Endothelial cell of umbilical vein (primary cell): ENCODE results near the gene DEPDC4. TPM values are rescaled to one million over a fixed set of nuclear protein-coding genes. Genes with fewer than 3 reads are reported as not detected.

Experiments used
- BruUV-seq: library from RNA; stranded (reverse); fragments of 400-500 nt; replicated peaks from 2 replicates; lab custom pipeline; 2021; lab: Mats Ljungman, UMichigan
- CTCF ChIA-PET: fragments of 300-600, 350-600 bp; sonication (Branson Sonifier 250); formaldehyde crosslinking; loops from one replicate; lab custom pipeline; 2021; ENCODE audit warnings: antibody characterized with exemption, inconsistent platforms; lab: Charles Lee
- POLR2A ChIA-PET: fragments of 300-600, 350-600 bp; sonication (Branson Sonifier 250); formaldehyde crosslinking; loops from one replicate; lab custom pipeline; 2021; ENCODE audit warnings: antibody characterized with exemption, inconsistent platforms; lab: Charles Lee
- DNase-seq: peaks from one replicate; pipeline ENCODE4 v3.0.0-alpha.2; 2011; ENCODE audit warnings: low read depth, low spot score
- FAIRE-seq: peaks from 2 replicates; lab custom pipeline; 2011; peaks lifted over from hg19 to GRCh38; lab: Jason Lieb, UNC
- H2AFZ ChIP-seq: 2 replicates; pipeline ENCODE4 v1.6.0; 2012; ENCODE audit warnings: low read depth, low read length, control low read depth, inconsistent platforms
- H3K27ac ChIP-seq: 2 replicates; pipeline ENCODE4 v1.5.1; 2011; ENCODE audit warnings: low read depth, mild to moderate bottlenecking, control low read depth, low read length, moderate library complexity; ENCODE audit not compliant: insufficient read depth
- H3K27me3 ChIP-seq, 2 experiments: 2 replicates each; pipeline versions ENCODE4 v1.6.0 to v1.6.1; 2011; ENCODE audit warnings: low read length in 2 of 2, mixed read lengths in 1 of 2; ENCODE audit not compliant: control insufficient read depth in 2 of 2, insufficient read depth in 2 of 2
- H3K36me3 ChIP-seq, 2 experiments: 2 replicates in 1 of 2; 3 replicates in 1 of 2; pipeline ENCODE4 v1.5.1; 2011; ENCODE audit warnings: low read length in 2 of 2, mild to moderate bottlenecking in 1 of 2, moderate library complexity in 1 of 2; ENCODE audit not compliant: control insufficient read depth in 2 of 2, insufficient read depth in 2 of 2; ENCODE audit errors: extremely low read depth in 1 of 2
- H3K4me1 ChIP-seq: 3 replicates; pipeline ENCODE4 v1.5.1; 2011; ENCODE audit warnings: mild to moderate bottlenecking, low read length; ENCODE audit not compliant: control insufficient read depth, insufficient read depth; ENCODE audit errors: extremely low read depth
- H3K4me2 ChIP-seq: 2 replicates; pipeline ENCODE4 v1.6.1; 2011; ENCODE audit warnings: low read length, control low read depth, mixed read lengths; ENCODE audit not compliant: insufficient read depth
- H3K4me3 ChIP-seq, 3 experiments: fragments of 200-600 bp in 1 of 3; sonication (generic), shearing (Covaris generic) in 1 of 3; replicated peaks in 1 of 3; 2 replicates each; pipeline ENCODE4 v1.5.1; 2011 to 2016; ENCODE audit warnings: control low read depth in 3 of 3, low read length in 3 of 3, mild to moderate bottlenecking in 2 of 3, inconsistent platforms in 1 of 3, low read depth in 1 of 3, moderate library complexity in 1 of 3; ENCODE audit not compliant: insufficient read depth in 1 of 3
- H3K79me2 ChIP-seq: 2 replicates; pipeline ENCODE4 v1.6.0; 2012; ENCODE audit warnings: low read length, inconsistent platforms; ENCODE audit not compliant: control insufficient read depth, insufficient read depth
- H3K9ac ChIP-seq: replicated peaks from 2 replicates; pipeline ENCODE3; 2011; ENCODE audit warnings: low read length, control low read depth; ENCODE audit not compliant: insufficient read depth; ENCODE audit errors: extremely low read depth
- H3K9me1 ChIP-seq: replicated peaks from 3 replicates; pipeline ENCODE4 v1.6.0; 2011; ENCODE audit warnings: mild to moderate bottlenecking, low read length; ENCODE audit not compliant: control insufficient read depth, insufficient read depth; ENCODE audit errors: extremely low read depth
- H3K9me3 ChIP-seq: replicated peaks from 2 replicates; pipeline ENCODE4 v1.5.1; 2012; ENCODE audit warnings: low read length, inconsistent platforms; ENCODE audit not compliant: control insufficient read depth, insufficient read depth
- H4K20me1 ChIP-seq: replicated peaks from 2 replicates; pipeline ENCODE3; 2011; ENCODE audit warnings: mild to moderate bottlenecking, low read length; ENCODE audit not compliant: control insufficient read depth, insufficient read depth; ENCODE audit errors: extremely low read depth
- EZH2 ChIP-seq: IDR thresholded peaks from 2 replicates; pipeline ENCODE4 v1.6.1; 2012; ENCODE audit warnings: borderline replicate concordance, low read depth, mild to moderate bottlenecking, moderate library complexity, low read length, inconsistent platforms; ENCODE audit not compliant: severe bottlenecking
- FOS ChIP-seq: IDR thresholded peaks from 2 replicates; pipeline ENCODE4 v1.6.1; 2011; ENCODE audit warnings: mild to moderate bottlenecking, low read length, moderate library complexity, borderline replicate concordance; ENCODE audit not compliant: insufficient read depth
- GATA2 ChIP-seq: IDR thresholded peaks from 2 replicates; pipeline ENCODE4 v1.7.0; 2011; ENCODE audit warnings: low read depth, mild to moderate bottlenecking, moderate library complexity, mixed read lengths, low read length; ENCODE audit not compliant: insufficient read length, insufficient read depth
- JUN ChIP-seq: IDR thresholded peaks from 2 replicates; pipeline ENCODE4 v1.6.1; 2011; ENCODE audit warnings: borderline replicate concordance, low read depth; ENCODE audit not compliant: insufficient read length, insufficient read depth
- MYC ChIP-seq: IDR thresholded peaks from one replicate; pipeline ENCODE4 v1.6.1; 2011; ENCODE audit warnings: mild to moderate bottlenecking, low read depth, low read length
- POLR2A ChIP-seq: IDR thresholded peaks from 2 replicates; pipeline ENCODE4 v1.6.1; 2012; ENCODE audit warnings: low read depth, mild to moderate bottlenecking, control low read depth, low read length
- POLR2AphosphoS5 ChIP-seq: IDR thresholded peaks from 2 replicates; pipeline ENCODE4 v1.6.1; 2012; ENCODE audit warnings: low read depth, mild to moderate bottlenecking, control low read depth, low read length, moderate library complexity; ENCODE audit not compliant: insufficient read depth
- dilution Hi-C: fragments of 300-500 bp; cut with MboI; formaldehyde crosslinking; loops from one replicate; pipeline ENCODE4 v1.15.0; 2019; ENCODE audit warnings: low sequenced_read_pairs; ENCODE audit not compliant: extremely low pct_ligation_motif_present
- intact Hi-C: fragments of 100-400 bp; cut with micrococcal nuclease; formaldehyde crosslinking; loops from one replicate; pipeline ENCODE4 v1.10.0; 2022
- polyA plus RNA-seq, 4 experiments: library from polyadenylated mRNA; depleted of rRNA in 3 of 4; stranded (reverse) in 3 of 4; unstranded in 1 of 4; fragments of >200 nt; gene quantifications; 2 replicates each; pipeline versions ENCODE4 v1.2.1 to v1.2.3, GENCODE V29; 2011 to 2012; ENCODE audit warnings: missing spikeins in 1 of 4
- total RNA-seq: library from RNA; stranded (reverse); gene quantifications from 2 replicates; pipeline ENCODE4 v1.2.3, GENCODE V29; 2021
- TF ChIP-seq, protein P1 (sequence below): IDR thresholded peaks from 2 replicates; pipeline ENCODE4 v1.6.1; 2011; ENCODE audit not compliant: insufficient read depth, insufficient read length
- TF ChIP-seq, protein P2 (sequence below), 2 donors: IDR thresholded peaks; 1 replicate in 1 of 2; 2 replicates in 1 of 2; pipeline ENCODE4 v1.5.1; 2011; ENCODE audit warnings: low read length in 2 of 2, mild to moderate bottlenecking in 2 of 2, moderate library complexity in 2 of 2, control low read depth in 1 of 2, inconsistent platforms in 1 of 2, low read depth in 1 of 2; ENCODE audit not compliant: insufficient read depth in 1 of 2; ENCODE audit errors: extremely low read depth in 1 of 2

Gene DEPDC4
- total and polyA plus RNA-seq, 2 donors (not counting 3 experiments of a cell fraction or from before 2014, with no cell fraction given): 0.15 to 0.66 TPM

DNA sequence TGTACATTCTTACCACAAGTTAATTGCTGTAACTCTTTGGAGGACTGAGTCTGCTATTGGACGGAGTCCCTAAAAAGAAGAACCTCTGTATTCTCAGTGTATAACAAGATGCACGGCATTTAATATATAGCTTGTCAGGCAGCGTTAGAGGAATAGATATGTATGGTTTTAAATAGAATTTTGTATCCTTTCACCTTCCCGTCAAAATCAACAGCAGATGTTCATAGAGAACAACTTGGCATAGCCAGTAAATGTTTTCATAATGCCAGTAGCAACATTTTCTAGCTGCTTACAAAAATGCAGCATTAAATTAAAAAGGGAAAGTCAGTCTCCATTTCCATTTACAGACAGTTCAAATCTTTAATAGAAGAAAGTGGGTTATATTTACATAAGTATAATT is 6.9 kb upstream of the DEPDC4 start:
- Histone ChIP-seq H3K36me3 (no peaks in the 10 kb centered on the region), H3K27me3 (no peaks in the 10 kb centered on the region), H4K20me1 (peaks cover 17% of the 10 kb centered on the region), H3K4me3 (no peak overlapping the region), H3K4me1 (peaks cover 9% of the 10 kb centered on the region), H3K9me3 (no peaks in the 10 kb centered on the region), H3K79me2 (peaks cover 80% of the 10 kb centered on the region), H3K27ac (no peak overlapping the region), H2AFZ (no peak overlapping the region), H3K9me1 (no peaks in the 10 kb centered on the region), H3K9ac (no peak overlapping the region), H3K4me2 (no peak overlapping the region)
- intact Hi-C loops (no loop called here), dilution Hi-C loops (no loop called here)
- CTCF ChIA-PET: interaction anchor here (1.0 to 1.9 kb wide), 2 partner anchors 10 to 18 kb away, joined by 3 to 5 read pairs; no protein-coding TSS in a partner anchor
- FAIRE-seq (no peak), DNase-seq (no peak)
- BruUV-seq: no TSS peak
- POLR2A ChIA-PET: no interaction called here
- TF ChIP-seq POLR2A (no peak), FOS (no peak), POLR2AphosphoS5 (no peak), EZH2 (no peak), MYC (no peak), GATA2 (no peak), JUN (no peak)
- TF ChIP-seq, protein P1, sequence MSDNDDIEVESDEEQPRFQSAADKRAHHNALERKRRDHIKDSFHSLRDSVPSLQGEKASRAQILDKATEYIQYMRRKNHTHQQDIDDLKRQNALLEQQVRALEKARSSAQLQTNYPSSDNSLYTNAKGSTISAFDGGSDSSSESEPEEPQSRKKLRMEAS: no peak
- TF ChIP-seq, protein P2, sequence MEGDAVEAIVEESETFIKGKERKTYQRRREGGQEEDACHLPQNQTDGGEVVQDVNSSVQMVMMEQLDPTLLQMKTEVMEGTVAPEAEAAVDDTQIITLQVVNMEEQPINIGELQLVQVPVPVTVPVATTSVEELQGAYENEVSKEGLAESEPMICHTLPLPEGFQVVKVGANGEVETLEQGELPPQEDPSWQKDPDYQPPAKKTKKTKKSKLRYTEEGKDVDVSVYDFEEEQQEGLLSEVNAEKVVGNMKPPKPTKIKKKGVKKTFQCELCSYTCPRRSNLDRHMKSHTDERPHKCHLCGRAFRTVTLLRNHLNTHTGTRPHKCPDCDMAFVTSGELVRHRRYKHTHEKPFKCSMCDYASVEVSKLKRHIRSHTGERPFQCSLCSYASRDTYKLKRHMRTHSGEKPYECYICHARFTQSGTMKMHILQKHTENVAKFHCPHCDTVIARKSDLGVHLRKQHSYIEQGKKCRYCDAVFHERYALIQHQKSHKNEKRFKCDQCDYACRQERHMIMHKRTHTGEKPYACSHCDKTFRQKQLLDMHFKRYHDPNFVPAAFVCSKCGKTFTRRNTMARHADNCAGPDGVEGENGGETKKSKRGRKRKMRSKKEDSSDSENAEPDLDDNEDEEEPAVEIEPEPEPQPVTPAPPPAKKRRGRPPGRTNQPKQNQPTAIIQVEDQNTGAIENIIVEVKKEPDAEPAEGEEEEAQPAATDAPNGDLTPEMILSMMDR (IDR thresholded peaks at IDR 0.05; ENCODE audit: extremely low read depth in 1 of 2, insufficient read depth in 1 of 2, low read depth in 1 of 2, low read length in 2 of 2): no peak
